Measurements from ENCODE around the gene DEFB113. TPM values are rescaled to one million over a fixed set of nuclear protein-coding genes. Genes with fewer than 3 reads are reported as not detected.

Gene DEFB113
- total RNA-seq, 2 experiments from 2014 or later, result not detected

DNA sequence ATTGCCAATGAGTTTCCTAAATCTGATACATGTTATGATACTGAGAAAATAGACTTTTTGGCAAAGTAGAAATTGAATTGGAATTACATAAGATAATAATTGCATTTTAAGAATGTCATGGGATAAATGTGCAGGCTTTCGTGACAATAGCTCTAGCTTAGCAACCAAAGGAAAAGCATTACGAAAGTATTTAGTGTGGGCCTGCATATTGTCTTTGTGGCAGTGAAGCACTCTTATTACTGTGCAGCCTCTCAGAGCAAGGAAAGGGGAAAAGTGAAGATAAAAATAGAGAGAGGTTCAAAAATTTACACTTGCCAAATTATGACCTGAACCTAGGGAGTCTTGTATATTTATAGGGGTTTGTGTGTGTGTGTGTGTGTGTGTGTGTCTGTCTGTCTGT lies 12.6 kb upstream of the DEFB113 start:
- BruUV-seq (replicated peaks), result no TSS peak
- intact Hi-C loops (cut with micrococcal nuclease; ENCODE audit: unreplicated experiment), result no loop called here
- no peak for TF ChIP-seq EZH2phosphoT487 (IDR thresholded peaks at IDR 0.05; ENCODE audit: borderline replicate concordance, low read depth, low read length)
- TF ChIP-seq, protein P1, sequence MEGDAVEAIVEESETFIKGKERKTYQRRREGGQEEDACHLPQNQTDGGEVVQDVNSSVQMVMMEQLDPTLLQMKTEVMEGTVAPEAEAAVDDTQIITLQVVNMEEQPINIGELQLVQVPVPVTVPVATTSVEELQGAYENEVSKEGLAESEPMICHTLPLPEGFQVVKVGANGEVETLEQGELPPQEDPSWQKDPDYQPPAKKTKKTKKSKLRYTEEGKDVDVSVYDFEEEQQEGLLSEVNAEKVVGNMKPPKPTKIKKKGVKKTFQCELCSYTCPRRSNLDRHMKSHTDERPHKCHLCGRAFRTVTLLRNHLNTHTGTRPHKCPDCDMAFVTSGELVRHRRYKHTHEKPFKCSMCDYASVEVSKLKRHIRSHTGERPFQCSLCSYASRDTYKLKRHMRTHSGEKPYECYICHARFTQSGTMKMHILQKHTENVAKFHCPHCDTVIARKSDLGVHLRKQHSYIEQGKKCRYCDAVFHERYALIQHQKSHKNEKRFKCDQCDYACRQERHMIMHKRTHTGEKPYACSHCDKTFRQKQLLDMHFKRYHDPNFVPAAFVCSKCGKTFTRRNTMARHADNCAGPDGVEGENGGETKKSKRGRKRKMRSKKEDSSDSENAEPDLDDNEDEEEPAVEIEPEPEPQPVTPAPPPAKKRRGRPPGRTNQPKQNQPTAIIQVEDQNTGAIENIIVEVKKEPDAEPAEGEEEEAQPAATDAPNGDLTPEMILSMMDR (conservative IDR thresholded peaks at IDR 0.05; ENCODE audit: low read length), result no peak

DNA sequence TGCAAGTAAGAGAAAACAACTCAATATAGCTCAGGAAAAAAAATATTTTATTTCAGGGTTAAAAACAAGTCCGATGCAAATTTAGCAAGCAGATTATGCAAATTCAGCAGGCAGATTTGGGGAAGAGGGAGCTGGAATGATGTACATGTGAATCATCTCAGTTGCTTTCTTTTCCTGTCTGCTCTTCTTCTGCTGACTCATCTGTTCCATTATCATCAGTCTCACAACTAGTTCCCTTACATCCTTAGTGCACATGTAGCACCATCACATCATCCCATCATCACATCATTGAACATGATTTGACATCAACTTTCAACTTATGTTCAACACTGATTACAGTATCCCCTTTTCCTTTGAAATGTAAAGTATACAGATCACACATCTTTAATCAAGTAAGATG lies 11.5 kb upstream of the DEFB113 start:
- TF ChIP-seq, protein P1 (conservative IDR thresholded peaks at IDR 0.05; ENCODE audit: low read length), result no peak
- TF ChIP-seq EZH2phosphoT487 (IDR thresholded peaks at IDR 0.05; ENCODE audit: borderline replicate concordance, low read depth, low read length), result no peak
- no peak overlapping the region for H3K27ac ChIP-seq (ENCODE audit: low read depth, low read length, poor library complexity, severe bottlenecking)
- no peaks in the 10 kb centered on the region for H3K36me3 ChIP-seq (ENCODE audit: insufficient read depth, low read length)
- no peak overlapping the region for H2AFZ ChIP-seq (ENCODE audit: low read length)
- no peak overlapping the region for H3K4me3 ChIP-seq (ENCODE audit: low read depth, low read length, poor library complexity, severe bottlenecking)
- ChIA-PET POLR2A (interaction anchor here (0.7 kb wide), 1 partner anchor 15 kb away, joined by 3 read pairs; no protein-coding TSS in a partner anchor), CTCF (ENCODE audit: unreplicated experiment) (no interaction called here)
- H3K9me2 ChIP-seq (ENCODE audit: insufficient read depth, low read length), result no peaks in the 10 kb centered on the region
- H3K9me3 ChIP-seq (ENCODE audit: low read length), result no peaks in the 10 kb centered on the region
- no peak overlapping the region for H3K4me2 ChIP-seq (ENCODE audit: low read length)
- no TSS peak for BruUV-seq (replicated peaks)
- no peaks in the 10 kb centered on the region for H3K79me2 ChIP-seq (ENCODE audit: insufficient read depth, low read depth, low read length)
- no peaks in the 10 kb centered on the region for H3K4me1 ChIP-seq (ENCODE audit: insufficient read depth, low read length, poor library complexity, severe bottlenecking)
- no peak for DNase-seq (ENCODE audit: low spot score)
- intact Hi-C loops (cut with micrococcal nuclease; ENCODE audit: unreplicated experiment), result no loop called here
- H4K20me1 ChIP-seq (ENCODE audit: insufficient read depth, low read length), result no peaks in the 10 kb centered on the region

More for the DNA sequence above, 12.6 kb upstream of the DEFB113 start:
- Histone ChIP-seq H4K20me1 (ENCODE audit: insufficient read depth, low read length) (no peaks in the 10 kb centered on the region), H3K79me2 (ENCODE audit: insufficient read depth, low read depth, low read length) (no peaks in the 10 kb centered on the region), H3K4me1 (ENCODE audit: insufficient read depth, low read length, poor library complexity, severe bottlenecking) (no peaks in the 10 kb centered on the region), H3K9me2 (ENCODE audit: insufficient read depth, low read length) (no peaks in the 10 kb centered on the region), H3K4me3 (ENCODE audit: low read depth, low read length, poor library complexity, severe bottlenecking) (no peak overlapping the region), H3K4me2 (ENCODE audit: low read length) (no peak overlapping the region), H3K36me3 (ENCODE audit: insufficient read depth, low read length) (no peaks in the 10 kb centered on the region), H2AFZ (ENCODE audit: low read length) (no peak overlapping the region), H3K9me3 (ENCODE audit: low read length) (no peaks in the 10 kb centered on the region), H3K27ac (ENCODE audit: low read depth, low read length, poor library complexity, severe bottlenecking) (no peak overlapping the region)
- CTCF ChIA-PET (ENCODE audit: unreplicated experiment), result no interaction called here
- DNase-seq (ENCODE audit: low spot score), result no peak
- POLR2A ChIA-PET, result interaction anchor here (0.7 kb wide), 1 partner anchor 221 kb away, joined by 3 read pairs; no protein-coding TSS in a partner anchor

DNA sequence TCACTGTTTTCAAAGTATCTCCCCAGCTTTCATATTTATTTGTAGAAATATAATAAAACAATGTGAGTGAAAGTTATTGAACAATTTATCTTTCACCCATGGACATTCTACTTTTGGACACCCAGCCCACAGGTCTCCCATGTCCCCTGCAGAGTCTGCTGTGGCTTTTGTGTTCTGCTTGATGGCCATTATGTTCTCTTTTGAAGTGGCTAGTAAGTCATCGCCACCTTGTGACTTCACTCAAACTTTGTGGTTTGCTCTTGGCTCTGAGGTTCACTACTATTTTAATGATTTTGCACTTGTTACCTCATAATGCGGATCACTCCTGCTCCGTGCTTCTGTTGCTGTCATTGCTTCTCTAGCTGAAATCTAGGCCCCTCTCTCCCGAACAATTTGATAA lies 10.2 kb upstream of the DEFB113 start:
- ChIA-PET POLR2A (interaction anchor here (0.8 kb wide), 2 partner anchors 13 to 19 kb away, joined by 3 to 4 read pairs; no protein-coding TSS in a partner anchor), CTCF (ENCODE audit: unreplicated experiment) (no interaction called here)
- no TSS peak for BruUV-seq (replicated peaks)
- DNase-seq (ENCODE audit: low spot score), result no peak
- no peak overlapping the region for H2AFZ ChIP-seq (ENCODE audit: low read length)
- TF ChIP-seq EZH2phosphoT487 (IDR thresholded peaks at IDR 0.05; ENCODE audit: borderline replicate concordance, low read depth, low read length), result no peak
- TF ChIP-seq, protein P1 (conservative IDR thresholded peaks at IDR 0.05; ENCODE audit: low read length), result no peak
- no peaks in the 10 kb centered on the region for H3K9me2 ChIP-seq (ENCODE audit: insufficient read depth, low read length)
- H3K36me3 ChIP-seq (ENCODE audit: insufficient read depth, low read length), result no peaks in the 10 kb centered on the region
- no peaks in the 10 kb centered on the region for H4K20me1 ChIP-seq (ENCODE audit: insufficient read depth, low read length)
- intact Hi-C loops (cut with micrococcal nuclease; ENCODE audit: unreplicated experiment), result no loop called here
- H3K9me3 ChIP-seq (ENCODE audit: low read length), result no peaks in the 10 kb centered on the region
- H3K79me2 ChIP-seq (ENCODE audit: insufficient read depth, low read depth, low read length), result no peaks in the 10 kb centered on the region
- no peak overlapping the region for H3K27ac ChIP-seq (ENCODE audit: low read depth, low read length, poor library complexity, severe bottlenecking)
- H3K4me1 ChIP-seq (ENCODE audit: insufficient read depth, low read length, poor library complexity, severe bottlenecking), result no peaks in the 10 kb centered on the region
- no peak overlapping the region for H3K4me3 ChIP-seq (ENCODE audit: low read depth, low read length, poor library complexity, severe bottlenecking)
- H3K4me2 ChIP-seq (ENCODE audit: low read length), result no peak overlapping the region

Data from OCI-LY7 (cell line).